NCI-H748 (cell line): ENCODE measurements around the gene SCNM1.
A peak's percentile ranks its signal among the peaks of the same experiment; 100 is the strongest.
"Not testable (repeated sequence)": the region's sequence is repeated elsewhere in the genome, so short reads cannot be mapped to it uniquely, and the experiment has no call there.

Experiments used
- DNase-seq: peaks from one replicate; lab custom pipeline; 2025; ENCODE audit not compliant: unreplicated experiment; lab: John Stamatoyannopoulos, UW

The SCNM1 gene

GRCh38 chr1:151193304-151193703 lies 27.4 kb downstream of the SCNM1 start:
- no peak for DNase-seq

GRCh38 chr1:151193856-151194255 lies 27.9 kb downstream of the SCNM1 start:
- DNase-seq: no peak

GRCh38 chr1:151194894-151195594 lies 29.1 kb downstream of the SCNM1 start:
- not testable (repeated sequence) for DNase-seq

GRCh38 chr1:151196292-151196800 lies 30.4 kb downstream of the SCNM1 start:
- peak; percentile 85 for DNase-seq

- DNase-seq: peak; percentile 59
Measured at GRCh38 chr1:151197863-151198253, 31.9 kb downstream of the SCNM1 start.

DNA sequence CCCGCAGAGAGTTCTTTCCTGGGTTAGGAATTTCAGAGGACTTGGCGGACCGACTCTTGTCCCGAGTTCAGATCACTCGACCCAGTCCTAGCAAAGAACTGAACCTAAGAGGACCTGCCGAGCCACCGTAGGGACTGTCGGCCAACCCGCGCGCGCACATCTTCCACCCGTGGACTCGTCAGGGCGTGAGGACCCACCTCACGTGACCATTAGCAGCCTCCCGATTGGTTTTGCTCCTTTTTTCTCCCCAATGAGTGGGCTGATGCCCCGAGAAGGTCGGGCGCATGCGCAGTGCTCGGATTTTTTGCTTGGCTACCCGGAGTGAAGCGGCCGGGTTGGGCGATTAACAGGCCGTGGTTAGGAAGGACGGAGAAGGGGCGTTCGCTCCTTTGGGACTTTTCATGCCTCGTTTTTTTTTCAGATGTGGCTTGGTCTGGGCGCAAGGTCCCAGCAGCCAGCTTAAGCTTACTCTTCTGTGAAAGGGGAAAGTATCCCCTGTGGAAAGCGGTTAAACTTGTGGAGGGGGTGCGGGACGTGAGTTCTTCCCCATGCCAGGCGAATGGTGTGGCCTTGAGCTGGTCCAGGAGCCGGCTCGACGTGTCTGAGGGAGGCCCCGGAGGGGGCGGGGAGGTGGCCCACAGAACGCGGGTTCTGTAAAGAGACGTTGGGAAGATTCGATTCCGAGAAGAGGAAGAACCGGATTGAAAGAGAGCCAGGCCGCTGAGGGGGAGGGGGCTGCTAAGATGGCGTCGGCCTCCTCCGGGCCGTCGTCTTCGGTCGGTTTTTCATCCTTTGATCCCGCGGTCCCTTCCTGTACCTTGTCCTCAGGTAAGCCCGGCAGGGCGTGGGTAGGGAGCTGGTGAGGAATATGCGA lies 32.5 kb downstream of the SCNM1 start, which contains the start of gene PIP5K1A:
TSS of gene PIP5K1A (plus strand) at position 299 of the 874 bp plus-strand sequence. CDS start at position 744, 445 bp downstream.
- peak; percentile 99 for DNase-seq

DNA sequence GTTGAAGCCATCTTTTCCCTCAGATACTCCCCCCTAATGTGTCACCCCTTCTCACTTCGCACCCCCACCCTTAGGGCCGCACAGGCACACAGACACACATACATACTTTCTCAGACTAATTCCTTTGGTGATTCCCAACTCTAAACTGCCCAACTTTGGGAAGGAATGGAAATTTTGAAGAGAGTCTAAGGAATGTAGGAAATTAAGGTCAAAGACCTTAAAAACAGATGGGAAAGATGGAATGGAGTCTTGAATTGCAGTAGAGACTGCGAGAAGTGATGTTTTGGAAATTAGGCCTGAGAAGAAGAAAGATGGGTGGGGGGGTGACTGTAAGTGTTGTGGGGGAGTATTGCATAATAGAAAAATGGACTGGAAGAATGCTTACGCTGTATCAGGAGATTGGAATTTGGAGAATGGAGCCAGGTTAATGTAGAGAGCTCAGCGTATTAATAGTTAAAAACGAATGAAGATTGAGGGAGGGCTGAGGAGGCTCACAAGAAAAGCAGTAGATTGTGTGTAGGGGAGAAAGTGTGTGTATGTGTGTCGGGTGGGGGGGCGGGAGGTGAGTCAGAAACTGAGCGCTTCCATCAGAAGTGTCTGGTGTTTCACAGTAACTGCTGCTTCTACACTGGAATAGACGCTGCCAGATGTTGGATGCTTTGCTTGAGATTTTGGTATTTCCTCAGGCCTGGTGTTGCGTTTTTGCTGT lies 34.1 kb downstream of the SCNM1 start:
- DNase-seq: no peak

GRCh38 chr1:151205381-151205965 lies 39.5 kb downstream of the SCNM1 start:
- not testable (repeated sequence) for DNase-seq

DNA sequence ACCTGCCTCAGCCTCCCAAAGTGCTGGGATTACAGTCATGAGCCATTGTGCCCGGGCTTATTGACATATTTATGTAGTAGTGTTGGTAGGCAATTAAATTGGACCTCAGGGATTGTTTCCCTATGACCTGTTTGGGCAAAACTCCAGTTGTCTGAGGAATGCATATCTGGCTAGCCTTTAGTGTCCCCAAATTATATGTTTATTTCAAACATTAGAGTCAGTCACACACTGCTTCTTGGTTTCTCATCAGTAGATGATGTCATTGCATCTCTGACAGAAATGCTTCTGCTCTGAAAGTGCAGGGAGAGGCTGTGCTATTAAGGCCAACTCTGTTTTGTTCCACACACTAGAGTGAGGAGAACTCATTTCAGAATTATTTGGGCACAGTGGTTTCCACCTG lies 44.9 kb downstream of the SCNM1 start:
- no peak for DNase-seq

DNA sequence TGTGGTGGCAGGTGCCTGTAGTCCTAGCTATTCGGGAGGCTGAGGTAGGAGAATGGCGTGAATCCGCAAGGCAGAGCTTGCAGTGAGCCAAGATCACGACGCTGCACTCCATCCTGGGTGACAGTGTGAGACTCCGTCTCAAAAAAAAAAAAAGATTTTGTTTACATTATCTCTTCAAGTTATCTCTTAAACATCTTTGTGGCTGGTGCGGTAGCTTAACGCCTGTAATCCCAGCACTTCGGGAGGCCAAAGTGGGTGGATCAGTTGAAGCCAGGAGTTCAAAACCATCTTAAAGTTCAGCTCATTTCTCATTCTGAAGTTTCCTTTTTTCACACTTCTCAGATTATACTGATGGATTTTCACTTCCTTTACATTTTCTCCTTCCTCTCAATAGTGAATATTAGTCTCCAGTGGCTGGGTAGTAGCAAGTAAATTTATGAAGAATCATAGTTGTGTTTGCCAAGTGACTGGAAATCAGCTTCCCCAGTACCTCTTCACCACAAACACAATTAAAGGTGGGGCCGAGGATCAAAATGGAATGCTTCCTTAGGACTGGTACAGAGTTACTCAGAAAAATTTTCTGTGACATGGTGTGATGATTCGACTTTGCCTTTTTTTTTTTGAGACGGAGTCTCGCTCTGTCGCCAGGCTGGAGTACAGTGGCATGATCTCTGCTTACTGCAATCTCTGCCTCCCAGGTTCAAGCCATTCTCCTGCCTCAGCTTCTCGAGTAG lies 46.2 kb downstream of the SCNM1 start:
- DNase-seq: no peak

DNA sequence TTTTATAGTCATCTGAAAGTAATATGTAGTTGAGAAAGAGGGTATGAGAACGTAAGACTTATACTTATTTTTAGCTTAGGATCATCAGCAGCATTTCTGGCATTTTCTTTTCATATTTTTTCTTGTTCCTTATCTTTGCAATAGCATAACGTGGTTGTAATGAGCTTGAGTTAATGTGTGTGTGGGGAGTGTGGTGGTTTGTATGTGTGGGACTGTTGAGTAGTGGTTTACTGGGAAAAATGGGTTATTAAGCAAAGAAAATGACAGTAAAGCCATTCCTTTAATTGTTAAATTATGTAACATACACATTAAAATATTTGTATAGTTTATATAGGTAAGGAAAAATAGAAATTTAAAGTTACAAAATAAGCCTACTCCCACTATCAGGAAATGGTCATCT lies 47.6 kb downstream of the SCNM1 start:
- DNase-seq: no peak
